CD14-positive monocyte (primary cell): ENCODE measurements around the gene NTM. TPM values are rescaled to one million over a fixed set of nuclear protein-coding genes. Genes with fewer than 3 reads are reported as not detected.

Experiments used
- DNase-seq, 3 donors: peaks; one replicate each; pipeline ENCODE4 v3.0.0-alpha.2; 2011 to 2022
- H2AFZ ChIP-seq: 2 replicates; pipeline ENCODE4 v1.6.0; 2012; ENCODE audit warnings: mild to moderate bottlenecking, low read depth, low read length, inconsistent platforms; ENCODE audit not compliant: insufficient read depth, poor library complexity, severe bottlenecking
- H3K27ac ChIP-seq, 2 donors: 1 replicate in 1 of 2; 2 replicates in 1 of 2; pipeline ENCODE4 v1.5.1; 2012 to 2013; ENCODE audit warnings: low read length in 2 of 2, control low read depth in 1 of 2, inconsistent platforms in 1 of 2, low read depth in 1 of 2, mild to moderate bottlenecking in 1 of 2
- H3K27me3 ChIP-seq, 2 donors: one replicate each; pipeline versions ENCODE4 v1.6.0 to v1.6.1; 2011 to 2013; ENCODE audit warnings: low read length in 2 of 2; ENCODE audit not compliant: control insufficient read depth in 2 of 2, insufficient read depth in 2 of 2
- H3K36me3 ChIP-seq, 2 donors: replicated peaks in 1 of 2; 1 replicate in 1 of 2; 2 replicates in 1 of 2; pipeline versions ENCODE4 v1.5.1 to v1.6.1; 2012 to 2013; ENCODE audit warnings: low read length in 2 of 2, control low read depth in 1 of 2, inconsistent platforms in 1 of 2, mild to moderate bottlenecking in 1 of 2; ENCODE audit not compliant: insufficient read depth in 2 of 2, control insufficient read depth in 1 of 2
- H3K4me1 ChIP-seq, 2 donors: 1 replicate in 1 of 2; 2 replicates in 1 of 2; pipeline versions ENCODE4 v1.5.1 to v1.6.1; 2012 to 2013; ENCODE audit warnings: low read length in 2 of 2, control low read depth in 1 of 2, inconsistent platforms in 1 of 2, mild to moderate bottlenecking in 1 of 2, moderate library complexity in 1 of 2; ENCODE audit not compliant: insufficient read depth in 2 of 2, control insufficient read depth in 1 of 2
- H3K4me2 ChIP-seq: replicated peaks from 2 replicates; pipeline ENCODE3; 2012; ENCODE audit warnings: low read length, moderate library complexity, mild to moderate bottlenecking; ENCODE audit not compliant: poor library complexity, severe bottlenecking; ENCODE audit errors: extremely low read depth
- H3K4me3 ChIP-seq, 3 experiments: fragments of 200-600 bp in 1 of 3; sonication (generic) in 1 of 3; replicated peaks in 1 of 3; 1 replicate in 2 of 3; 2 replicates in 1 of 3; pipeline ENCODE4 v1.5.1; 2011 to 2013; ENCODE audit warnings: low read length in 3 of 3, mild to moderate bottlenecking in 3 of 3, control low read depth in 2 of 3, low read depth in 2 of 3, inconsistent platforms in 1 of 3, moderate library complexity in 1 of 3
- H3K79me2 ChIP-seq: 2 replicates; pipeline ENCODE4 v1.6.0; 2012; ENCODE audit warnings: mild to moderate bottlenecking, control low read depth, inconsistent platforms, low read length, moderate library complexity; ENCODE audit not compliant: insufficient read depth
- H3K9ac ChIP-seq: 2 replicates; pipeline ENCODE4 v1.6.0; 2017; ENCODE audit warnings: low read length, mild to moderate bottlenecking; ENCODE audit not compliant: insufficient read depth, poor library complexity, severe bottlenecking
- H3K9me3 ChIP-seq, 2 donors: replicated peaks in 1 of 2; 1 replicate in 1 of 2; 2 replicates in 1 of 2; pipeline versions ENCODE4 v1.5.1 to v1.6.1; 2012 to 2013; ENCODE audit warnings: low read length in 2 of 2, control low read depth in 1 of 2; ENCODE audit not compliant: control insufficient read depth in 1 of 2, insufficient read depth in 1 of 2
- H4K20me1 ChIP-seq: 2 replicates; pipeline ENCODE4 v1.6.0; 2012; ENCODE audit warnings: mild to moderate bottlenecking, low read length, control low read depth, moderate library complexity; ENCODE audit not compliant: insufficient read depth
- H3K27ac Mint-ChIP-seq, 7 donors: one replicate each; pipeline ENCODE4 v1.8.0; 2020; ENCODE audit warnings: mild to moderate bottlenecking in 7 of 7, mixed read lengths in 7 of 7, moderate library complexity in 6 of 7, inconsistent platforms in 2 of 7
- H3K27me3 Mint-ChIP-seq, 3 donors: one replicate each; pipeline ENCODE4 v1.8.0; 2021 to 2022; ENCODE audit warnings: low read depth in 3 of 3, mild to moderate bottlenecking in 3 of 3, mixed read lengths in 3 of 3, moderate library complexity in 3 of 3, inconsistent platforms in 1 of 3
- H3K36me3 Mint-ChIP-seq, 2 donors: one replicate each; pipeline ENCODE4 v1.8.0; 2020; ENCODE audit warnings: mixed read lengths in 2 of 2, inconsistent platforms in 1 of 2, mild to moderate bottlenecking in 1 of 2
- H3K4me1 Mint-ChIP-seq: one replicate; pipeline ENCODE4 v1.8.0; 2020; ENCODE audit warnings: mild to moderate bottlenecking, mixed read lengths
- H3K4me3 Mint-ChIP-seq, 2 donors: one replicate each; pipeline ENCODE4 v1.8.0; 2020; ENCODE audit warnings: mild to moderate bottlenecking in 2 of 2, mixed read lengths in 2 of 2, moderate library complexity in 1 of 2
- H3K9me3 Mint-ChIP-seq, 7 donors: one replicate each; pipeline ENCODE4 v1.8.0; 2020 to 2022; ENCODE audit warnings: mixed read lengths in 7 of 7, mild to moderate bottlenecking in 6 of 7, moderate library complexity in 6 of 7, inconsistent platforms in 2 of 7
- CTCF ChIP-seq: fragments of 200-600 bp; IDR thresholded peaks from one replicate; pipeline ENCODE4 v1.8.0; 2022; ENCODE audit warnings: antibody characterized with exemption, mild to moderate bottlenecking
- WGBS: methylation state at CpG from one replicate; pipeline ENCODE4 v1.1.5; 2013; ENCODE audit warnings: missing lambda C conversion rate; ENCODE audit not compliant: insufficient coverage; 5-methylcytosine and 5-hydroxymethylcytosine counted together
- intact Hi-C, 2 donors: fragments of 100-400 bp; cut with micrococcal nuclease; formaldehyde crosslinking; loops; one replicate each; pipeline versions ENCODE4 v1.15.0 to v1.15.1; 2023
- polyA plus RNA-seq, 3 donors: library from polyadenylated mRNA; depleted of rRNA in 1 of 3; unstranded in 2 of 3; stranded (reverse) in 1 of 3; fragments of 300-500 nt in 2 of 3; fragments of >200 nt in 1 of 3; fragmentation: Illumina TruSeq in 2 of 3; gene quantifications; 1 replicate in 2 of 3; 2 replicates in 1 of 3; pipeline ENCODE4 v1.2.3, GENCODE V29; 2012 to 2021

Gene NTM
- polyA plus RNA-seq, 3 donors = not detected

- Mint-ChIP-seq H3K4me3 (no peak overlapping the region), H3K4me1 (no peaks in the 10 kb centered on the region), H3K27ac (no peak overlapping the region), H3K27me3 (peaks cover 0 to 4% (median 0%) of the 10 kb centered on the region in 3 donors), H3K9me3 (peaks cover 1 to 26% (median 5%) of the 10 kb centered on the region in 7 donors), H3K36me3 (no peaks in the 10 kb centered on the region)
- no peak overlapping the region for H3K4me3 ChIP-seq
- no peaks in the 10 kb centered on the region for H3K79me2 ChIP-seq
- no peaks in the 10 kb centered on the region for H3K27me3 ChIP-seq
- H3K27ac ChIP-seq = no peak overlapping the region
- H3K36me3 ChIP-seq = no peaks in the 10 kb centered on the region
- peaks cover 0 to 14% of the 10 kb centered on the region in 2 donors for H3K9me3 ChIP-seq
- no peak overlapping the region for H2AFZ ChIP-seq
- WGBS = no CpG with 5 or more reads among the region's 1 CpG
- H3K9ac ChIP-seq = no peak overlapping the region
- no peaks in the 10 kb centered on the region for H4K20me1 ChIP-seq
- DNase-seq = no peak
- H3K4me2 ChIP-seq = no peak overlapping the region
- no peak for TF ChIP-seq CTCF
- intact Hi-C loops = no loop called here
- H3K4me1 ChIP-seq = no peaks in the 10 kb centered on the region
Observed at GRCh38 chr11:132220474-132220873, 850.1 kb downstream of the NTM start.

DNA sequence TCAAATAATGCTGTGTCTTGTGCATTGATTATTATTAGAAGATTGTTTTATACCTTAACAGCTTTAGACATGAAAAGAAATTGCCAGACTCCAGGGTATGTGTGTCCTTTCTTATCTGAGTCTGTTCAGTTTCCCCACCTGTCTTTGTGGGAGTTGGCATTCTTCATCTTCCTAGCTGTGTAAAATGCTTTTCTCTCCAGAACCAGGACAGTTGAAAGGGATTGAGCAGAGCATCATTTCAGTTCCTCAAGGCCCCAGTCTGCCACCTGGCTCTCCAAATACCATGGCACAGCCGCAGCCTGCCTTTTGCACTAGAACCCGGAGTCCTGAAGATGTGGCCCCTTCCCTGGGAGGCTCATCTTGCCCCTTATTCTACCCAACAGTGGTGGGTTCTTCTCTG is 851.9 kb downstream of the NTM start:
- Mint-ChIP-seq H3K27ac (no peak overlapping the region), H3K4me3 (no peak overlapping the region), H3K9me3 (peaks cover 2 to 27% (median 8%) of the 10 kb centered on the region in 7 donors), H3K27me3 (peaks cover 0 to 4% (median 0%) of the 10 kb centered on the region in 3 donors), H3K36me3 (no peaks in the 10 kb centered on the region), H3K4me1 (no peaks in the 10 kb centered on the region)
- intact Hi-C loops = no loop called here
- Histone ChIP-seq H3K27ac (no peak overlapping the region), H3K27me3 (no peaks in the 10 kb centered on the region), H3K4me1 (no peaks in the 10 kb centered on the region), H3K9ac (no peak overlapping the region), H2AFZ (no peak overlapping the region), H3K36me3 (no peaks in the 10 kb centered on the region), H3K4me3 (no peak overlapping the region), H3K79me2 (no peaks in the 10 kb centered on the region), H3K4me2 (no peak overlapping the region), H4K20me1 (no peaks in the 10 kb centered on the region), H3K9me3 (peaks cover 0 to 14% of the 10 kb centered on the region in 2 donors)
- 73% methylated on average over 2 of the region's 2 CpGs for WGBS
- no peak for DNase-seq
- no peak for TF ChIP-seq CTCF
